ENCODE data around the gene DENND5A.

The DENND5A gene

GRCh38 chr11:9254416-9254815 is 10.7 kb downstream of the DENND5A start:
- TF ChIP-seq FOXP2 (optimal IDR thresholded peaks at IDR 0.05; ENCODE audit: borderline replicate concordance, extremely low read depth, extremely low read length, insufficient read depth) (no peak), TAF1 (IDR thresholded peaks at IDR 0.05; ENCODE audit: borderline replicate concordance, insufficient read depth, low read length) (no peak), POLR2AphosphoS5 (IDR thresholded peaks at IDR 0.05; ENCODE audit: low read depth, low read length) (no peak), REST (IDR thresholded peaks at IDR 0.05; ENCODE audit: insufficient read depth in 1 of 2, low read depth in 2 of 2, low read length in 2 of 2) (no peak), SIN3A (IDR thresholded peaks at IDR 0.05; ENCODE audit: borderline replicate concordance, insufficient read depth, low read length) (no peak)

- TF ChIP-seq FOXP2 (optimal IDR thresholded peaks at IDR 0.05; ENCODE audit: borderline replicate concordance, extremely low read depth, extremely low read length, insufficient read depth) (no peak), POLR2AphosphoS5 (IDR thresholded peaks at IDR 0.05; ENCODE audit: low read depth, low read length) (no peak), SIN3A (IDR thresholded peaks at IDR 0.05; ENCODE audit: borderline replicate concordance, insufficient read depth, low read length) (no peak), REST (IDR thresholded peaks at IDR 0.05; ENCODE audit: insufficient read depth in 1 of 2, low read depth in 2 of 2, low read length in 2 of 2) (no peak), TAF1 (IDR thresholded peaks at IDR 0.05; ENCODE audit: borderline replicate concordance, insufficient read depth, low read length) (no peak)
These were observed 12.1 kb downstream of the DENND5A start for GRCh38 chr11:9253086-9253485.

GRCh38 chr11:9251311-9251710 is 13.8 kb downstream of the DENND5A start:
- no peak for TF ChIP-seq POLR2AphosphoS5 (IDR thresholded peaks at IDR 0.05; ENCODE audit: low read depth, low read length)
- no peak for TF ChIP-seq FOXP2 (optimal IDR thresholded peaks at IDR 0.05; ENCODE audit: borderline replicate concordance, extremely low read depth, extremely low read length, insufficient read depth)
- no peak for TF ChIP-seq TAF1 (IDR thresholded peaks at IDR 0.05; ENCODE audit: borderline replicate concordance, insufficient read depth, low read length)
- no peak for TF ChIP-seq REST (IDR thresholded peaks at IDR 0.05; ENCODE audit: insufficient read depth in 1 of 2, low read depth in 2 of 2, low read length in 2 of 2)
- no peak for TF ChIP-seq SIN3A (IDR thresholded peaks at IDR 0.05; ENCODE audit: borderline replicate concordance, insufficient read depth, low read length)

- TF ChIP-seq TAF1 (IDR thresholded peaks at IDR 0.05; ENCODE audit: borderline replicate concordance, insufficient read depth, low read length) (no peak), REST (IDR thresholded peaks at IDR 0.05; ENCODE audit: insufficient read depth in 1 of 2, low read depth in 2 of 2, low read length in 2 of 2) (no peak), POLR2AphosphoS5 (IDR thresholded peaks at IDR 0.05; ENCODE audit: low read depth, low read length) (no peak), FOXP2 (optimal IDR thresholded peaks at IDR 0.05; ENCODE audit: borderline replicate concordance, extremely low read depth, extremely low read length, insufficient read depth) (no peak), SIN3A (IDR thresholded peaks at IDR 0.05; ENCODE audit: borderline replicate concordance, insufficient read depth, low read length) (no peak)
These were observed 15.0 kb downstream of the DENND5A start for GRCh38 chr11:9250139-9250582.

GRCh38 chr11:9249252-9249651 is 15.9 kb downstream of the DENND5A start:
- no peak for TF ChIP-seq TAF1 (IDR thresholded peaks at IDR 0.05; ENCODE audit: borderline replicate concordance, insufficient read depth, low read length)
- no peak for TF ChIP-seq SIN3A (IDR thresholded peaks at IDR 0.05; ENCODE audit: borderline replicate concordance, insufficient read depth, low read length)
- no peak for TF ChIP-seq FOXP2 (optimal IDR thresholded peaks at IDR 0.05; ENCODE audit: borderline replicate concordance, extremely low read depth, extremely low read length, insufficient read depth)
- no peak for TF ChIP-seq REST (IDR thresholded peaks at IDR 0.05; ENCODE audit: insufficient read depth in 1 of 2, low read depth in 2 of 2, low read length in 2 of 2)
- TF ChIP-seq POLR2AphosphoS5 (IDR thresholded peaks at IDR 0.05; ENCODE audit: low read depth, low read length), result no peak

All from PFSK-1 (cell line).